EH (cell line): ENCODE measurements around the gene NHERF2.
A peak's percentile ranks its signal among the peaks of the same experiment; 100 is the strongest.

Source experiments
- DNase-seq: peaks from one replicate; pipeline ENCODE4 v3.0.0-alpha.2; 2015; ENCODE audit warnings: low read depth

Gene NHERF2

DNA sequence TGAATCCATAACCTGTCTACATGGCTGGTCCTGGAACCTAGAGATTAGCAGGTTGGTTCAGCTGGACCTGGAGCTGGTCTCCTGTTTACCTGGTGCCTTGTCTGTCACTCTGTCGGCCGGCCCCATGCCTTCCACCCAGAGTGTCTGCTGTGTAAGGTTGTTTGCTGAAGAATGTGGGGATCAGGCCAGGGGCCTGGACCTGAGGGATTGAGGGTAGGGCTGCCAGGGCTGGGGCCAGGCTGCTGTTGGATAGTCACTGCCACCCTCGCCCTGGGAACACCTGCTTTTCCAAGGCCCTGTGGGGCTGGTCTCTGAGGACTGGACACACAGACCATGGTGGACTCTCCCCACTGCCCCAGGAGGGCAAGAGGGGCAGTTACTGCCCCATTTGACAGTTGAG, 1.4 kb downstream of the NHERF2 start:
- no peak for DNase-seq

GRCh38 chr16:2028620-2029220, 2.0 kb downstream of the NHERF2 start:
- DNase-seq = no peak

DNA sequence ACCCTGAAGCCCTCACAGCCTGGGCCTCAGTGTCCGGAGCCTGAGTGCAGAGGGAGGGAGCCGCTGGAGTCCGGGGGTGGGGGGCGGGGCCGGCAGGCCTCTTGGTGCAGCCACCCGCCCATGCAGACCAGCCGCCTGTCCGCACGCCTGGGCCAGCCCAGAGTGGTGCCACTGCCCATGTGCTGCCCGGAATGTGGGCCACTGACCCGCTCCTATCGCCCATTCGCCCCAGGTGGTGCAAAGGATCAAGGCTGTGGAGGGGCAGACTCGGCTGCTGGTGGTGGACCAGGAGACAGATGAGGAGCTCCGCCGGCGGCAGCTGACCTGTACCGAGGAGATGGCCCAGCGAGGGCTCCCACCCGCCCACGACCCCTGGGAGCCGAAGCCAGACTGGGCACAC, 2.6 kb downstream of the NHERF2 start:
- no peak for DNase-seq

GRCh38 chr16:2030036-2030435, 3.3 kb downstream of the NHERF2 start:
- no peak for DNase-seq

GRCh38 chr16:2031081-2031577, 4.4 kb downstream of the NHERF2 start:
- DNase-seq = no peak

- peak; percentile 69 for DNase-seq
Observed at GRCh38 chr16:2032285-2033056, 5.8 kb downstream of the NHERF2 start.

DNA sequence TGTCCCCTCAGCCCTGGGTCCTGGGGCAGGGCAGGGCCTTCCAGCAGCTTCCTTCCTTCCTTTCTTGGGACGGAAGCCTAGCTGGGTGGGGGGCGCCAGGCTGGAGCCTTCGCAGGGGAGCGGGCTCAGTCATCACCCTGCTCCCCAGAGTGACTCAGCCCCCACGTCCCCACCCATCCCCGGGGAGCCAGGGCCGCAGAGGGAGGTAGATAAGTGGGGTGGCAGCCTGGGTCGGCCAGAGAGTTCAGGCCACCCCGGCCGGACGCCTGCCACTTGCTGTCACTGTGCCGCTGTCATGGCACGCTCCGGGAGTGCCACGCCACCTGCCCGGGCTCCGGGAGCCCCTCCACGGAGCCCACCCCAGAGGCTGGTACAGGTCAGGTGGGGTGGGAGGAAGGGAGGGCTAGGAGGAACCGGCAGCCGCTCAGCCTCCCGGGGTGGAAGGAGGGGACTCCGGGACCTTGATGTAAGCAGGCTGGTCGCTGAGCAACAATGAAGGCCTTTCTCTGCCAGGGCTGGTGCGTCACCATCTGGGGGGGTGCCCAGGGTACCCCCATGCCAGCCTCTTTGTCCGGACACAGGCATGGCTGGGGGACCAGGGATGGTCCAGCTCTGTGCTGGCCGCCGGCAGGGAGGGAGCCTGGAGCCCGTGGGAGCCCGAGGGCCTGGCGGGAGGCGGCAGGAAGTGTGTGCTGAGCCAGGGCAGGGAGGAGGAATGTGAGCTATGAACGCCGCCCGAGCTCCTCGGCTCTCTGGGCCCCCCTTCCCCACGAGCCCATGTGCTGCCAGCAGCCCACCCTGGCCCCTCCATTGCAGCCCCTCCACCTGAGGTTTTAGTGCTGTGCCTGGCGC, 6.6 kb downstream of the NHERF2 start:
- DNase-seq = peak; percentile 87

GRCh38 chr16:2033909-2034695, 7.4 kb downstream of the NHERF2 start:
- DNase-seq = peak; percentile 52

DNA sequence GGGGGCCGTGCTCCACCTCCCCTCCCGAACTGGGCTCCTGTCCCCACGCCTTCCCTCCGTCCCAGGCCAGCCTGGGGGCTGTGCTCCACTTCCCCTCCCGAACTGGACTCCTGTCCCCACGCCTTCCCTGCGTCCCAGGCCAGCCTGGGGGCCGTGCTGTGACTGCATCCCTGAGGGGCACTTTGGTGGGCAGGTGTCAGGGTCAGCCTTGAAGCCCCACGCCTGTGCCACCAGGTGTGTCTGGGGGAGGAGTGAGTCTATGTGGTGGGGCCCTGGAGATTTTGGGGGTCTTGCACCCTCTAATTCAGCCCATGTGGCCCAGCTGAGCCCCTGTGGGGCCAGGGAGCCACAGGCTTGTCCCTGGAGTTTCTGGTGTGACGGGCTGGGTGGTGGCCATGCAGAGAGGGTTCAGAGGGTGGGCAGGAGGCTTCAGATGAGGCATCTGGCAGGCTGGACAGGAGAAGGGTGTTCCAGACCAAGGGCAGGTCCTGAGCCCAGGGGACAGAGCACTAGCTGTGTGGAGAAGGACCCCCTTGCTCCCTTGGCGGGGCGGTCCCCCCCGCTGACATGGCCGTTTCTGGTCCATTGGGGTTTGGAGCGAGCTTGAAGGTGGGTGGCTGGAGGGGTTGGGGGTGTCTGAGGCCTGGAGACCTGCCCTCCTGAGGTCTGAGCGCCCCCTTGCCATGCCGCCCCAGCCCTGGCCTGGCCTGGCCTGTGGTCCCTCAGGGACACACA, 8.2 kb downstream of the NHERF2 start:
- peak; percentile 53 for DNase-seq

- peak; percentile 96 for DNase-seq
Observed at GRCh38 chr16:2035431-2036199, 8.9 kb downstream of the NHERF2 start.

GRCh38 chr16:2036200-2036966, 9.7 kb downstream of the NHERF2 start:
- no peak for DNase-seq

- DNase-seq = no peak
Observed at GRCh38 chr16:2037115-2037514, 10.4 kb downstream of the NHERF2 start.

GRCh38 chr16:2037647-2038381, 11.1 kb downstream of the NHERF2 start:
- peak; percentile 16 for DNase-seq

GRCh38 chr16:2038382-2039231, 11.9 kb downstream of the NHERF2 start:
- DNase-seq = no peak

- peak; percentile 98 for DNase-seq
Observed at GRCh38 chr16:2039274-2040031, 12.8 kb downstream of the NHERF2 start.

DNA sequence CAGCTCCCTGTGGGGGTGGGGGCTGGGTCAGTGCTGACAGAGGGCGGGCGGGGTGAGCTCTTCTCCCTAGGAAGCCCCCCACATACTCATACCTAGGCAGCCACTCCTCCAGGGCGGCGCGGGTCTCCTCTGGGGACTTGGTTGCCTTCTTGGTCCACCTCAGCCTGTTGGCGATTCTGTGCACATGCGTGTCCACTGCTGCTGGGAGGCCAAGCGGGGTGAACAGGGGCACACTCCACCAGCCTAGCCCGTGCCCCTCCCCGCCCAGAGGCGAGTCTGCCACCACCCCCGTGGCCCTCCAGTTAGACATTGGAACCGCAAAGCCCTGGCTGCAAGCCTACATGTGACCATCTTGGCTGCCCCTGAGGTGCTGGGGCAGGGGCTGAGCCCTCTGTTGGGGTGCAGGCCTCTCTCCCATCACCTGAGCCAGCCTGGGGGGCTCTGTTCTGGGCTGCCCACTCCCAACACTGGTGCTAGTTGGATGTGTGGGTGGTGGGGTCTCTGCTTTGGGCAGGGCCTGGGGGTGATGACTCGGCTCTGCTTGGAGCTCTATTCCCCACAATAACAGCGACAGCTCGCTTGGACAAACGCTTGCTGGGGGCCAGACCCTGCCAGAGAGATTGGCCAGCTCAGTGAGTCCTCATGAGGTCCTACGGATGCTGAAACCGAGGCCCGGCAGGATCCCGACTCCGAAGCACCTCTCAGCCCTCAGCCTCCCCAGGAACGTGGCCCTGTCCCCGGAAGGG, 13.5 kb downstream of the NHERF2 start:
- DNase-seq = peak; percentile 22
